HepG2 (cell line): Measurements from ENCODE around the gene UNC5C. TPM values are rescaled to one million over a fixed set of nuclear protein-coding genes. Genes with fewer than 3 reads are reported as not detected.

Source experiments
- ATAC-seq: fragments of 200-7000 bp; cut with Tn5 transposase; 3 replicates; pipeline ENCODE4 v1.9.1; 2020; ENCODE audit warnings: mild to moderate bottlenecking, moderate library complexity
- BruUV-seq: library from RNA; stranded (reverse); fragments of 400-500 nt; replicated peaks from 2 replicates; lab custom pipeline; 2021; lab: Mats Ljungman, UMichigan
- CTCF ChIA-PET: fragments of 300-600 bp; formaldehyde crosslinking; extraction: SDS; loops from one replicate; lab custom pipeline; 2021; ENCODE audit warnings: low total read pairs, inconsistent platforms, low intra/inter-chr PET ratio; lab: Yijun Ruan, JAX
- POLR2A ChIA-PET: fragments of 350-600 bp; sonication (Branson Sonifier 250); formaldehyde crosslinking; loops from one replicate; lab custom pipeline; 2020; ENCODE audit warnings: antibody characterized with exemption, inconsistent platforms; lab: Yijun Ruan, JAX
- DNase-seq: peaks from one replicate; pipeline ENCODE4 v3.0.0-alpha.2; 2015; ENCODE audit warnings: low spot score
- FAIRE-seq: peaks from 3 replicates; lab custom pipeline; 2011; peaks lifted over from hg19 to GRCh38; lab: Jason Lieb, UNC
- H2AFZ ChIP-seq: one replicate; pipeline ENCODE4 v1.6.1; 2011; ENCODE audit warnings: low read length, inconsistent platforms
- H3K27ac ChIP-seq: fragments of 300-600 bp; 3 replicates; pipeline ENCODE4 v1.8.0; 2011; ENCODE audit warnings: mixed run types, mild to moderate bottlenecking, mixed read lengths, low read length, inconsistent platforms; ENCODE audit not compliant: insufficient read depth; ENCODE audit errors: extremely low read length
- H3K27me3 ChIP-seq, 2 experiments: fragments of 200-600 bp in 1 of 2; 2 replicates in 1 of 2; 3 replicates in 1 of 2; pipeline versions ENCODE4 v1.6.0 to v1.8.0; 2011; ENCODE audit warnings: low read length in 2 of 2, mild to moderate bottlenecking in 2 of 2, moderate library complexity in 2 of 2, inconsistent platforms in 1 of 2; ENCODE audit not compliant: insufficient read depth in 2 of 2, control insufficient read depth in 1 of 2
- H3K36me3 ChIP-seq, 2 experiments: fragments of 200-600 bp in 1 of 2; replicated peaks in 1 of 2; 2 replicates in 1 of 2; 3 replicates in 1 of 2; pipeline versions ENCODE4 v1.5.1 to v1.8.0; 2011; ENCODE audit warnings: low read length in 2 of 2, inconsistent platforms in 1 of 2; ENCODE audit not compliant: insufficient read depth in 2 of 2, control insufficient read depth in 1 of 2
- H3K4me1 ChIP-seq: 2 replicates; pipeline ENCODE4 v1.5.1; 2012; ENCODE audit warnings: low read length, inconsistent platforms; ENCODE audit not compliant: insufficient read depth
- H3K4me2 ChIP-seq: 2 replicates; pipeline ENCODE4 v1.6.0; 2011; ENCODE audit warnings: low read depth, low read length, inconsistent platforms
- H3K4me3 ChIP-seq, 3 experiments: fragments of 200-600 bp in 1 of 3; sonication (generic), shearing (Covaris generic) in 1 of 3; replicated peaks in 1 of 3; 2 replicates each; pipeline ENCODE4 v1.5.1; 2011 to 2016; ENCODE audit warnings: low read length in 3 of 3, inconsistent platforms in 2 of 3, low read depth in 2 of 3, mild to moderate bottlenecking in 2 of 3, control low read depth in 1 of 3, mixed read lengths in 1 of 3; ENCODE audit not compliant: insufficient read depth in 1 of 3
- H3K79me2 ChIP-seq: one replicate; pipeline ENCODE4 v1.6.1; 2011; ENCODE audit warnings: low read length, inconsistent platforms; ENCODE audit not compliant: insufficient read depth
- H3K9ac ChIP-seq: 2 replicates; pipeline ENCODE4 v1.6.0; 2011; ENCODE audit warnings: mild to moderate bottlenecking, low read depth, low read length, inconsistent platforms; ENCODE audit not compliant: insufficient read depth
- H3K9me3 ChIP-seq: 2 replicates; pipeline ENCODE4 v1.5.1; 2012; ENCODE audit warnings: mild to moderate bottlenecking, low read length
- H4K20me1 ChIP-seq: 2 replicates; pipeline ENCODE4 v1.6.0; 2011; ENCODE audit warnings: inconsistent platforms, mild to moderate bottlenecking, low read length, moderate library complexity; ENCODE audit not compliant: insufficient read depth
- GABPA ChIP-seq, 2 experiments: IDR thresholded peaks; 2 replicates each; pipeline ENCODE4 v1.6.1; 2011 to 2016; ENCODE audit warnings: low read depth in 2 of 2, low read length in 1 of 2, missing biosample characterization in 1 of 2, missing genetic modification characterization in 1 of 2
- MZF1 ChIP-seq: sonication (generic); formaldehyde crosslinking; IDR thresholded peaks from 2 replicates; pipeline ENCODE4 v1.8.1; 2023; ENCODE audit warnings: mild to moderate bottlenecking, missing genetic modification reagents, borderline replicate concordance
- POLR2AphosphoS2 ChIP-seq: IDR thresholded peaks from 2 replicates; pipeline ENCODE4 v1.6.1; 2011; ENCODE audit warnings: low read depth, low read length, improper control_type of control experiment
- PPARG ChIP-seq: conservative IDR thresholded peaks from 2 replicates; pipeline ENCODE4 v1.6.1; 2016; ENCODE audit warnings: missing biosample characterization, missing genetic modification reagents
- REXO4 ChIP-seq: sonication (generic); formaldehyde crosslinking; IDR thresholded peaks from 2 replicates; pipeline ENCODE4 v1.8.0; 2022; ENCODE audit warnings: missing genetic modification reagents, mild to moderate bottlenecking, borderline replicate concordance
- ZBTB7B ChIP-seq: sonication (generic); formaldehyde crosslinking; IDR thresholded peaks from 2 replicates; pipeline ENCODE4 v1.4.0; 2020; ENCODE audit warnings: missing genetic modification reagents
- ZMYM2 ChIP-seq: sonication (generic); formaldehyde crosslinking; IDR thresholded peaks from 2 replicates; pipeline ENCODE4 v1.8.0; 2022; ENCODE audit warnings: mild to moderate bottlenecking, missing genetic modification reagents
- ZNF180 ChIP-seq: sonication (generic); formaldehyde crosslinking; IDR thresholded peaks from 2 replicates; pipeline ENCODE4 v1.4.0; 2020; ENCODE audit warnings: low read depth, missing genetic modification reagents, borderline replicate concordance
- ZNF34 ChIP-seq: sonication (generic); formaldehyde crosslinking; IDR thresholded peaks from 2 replicates; pipeline ENCODE4 v1.4.0; 2020; ENCODE audit warnings: mild to moderate bottlenecking, missing genetic modification reagents, borderline replicate concordance
- ZNF773 ChIP-seq: sonication (generic); formaldehyde crosslinking; IDR thresholded peaks from 2 replicates; pipeline ENCODE4 v1.4.0; 2020; ENCODE audit warnings: missing genetic modification reagents, borderline replicate concordance
- WGBS: methylation state at CpG from one replicate; pipeline ENCODE4 v1.1.6; 2017; ENCODE audit warnings: low lambda C conversion rate; 5-methylcytosine and 5-hydroxymethylcytosine counted together
- in situ Hi-C: cut with HindIII; loops from 2 replicates; pipeline ENCODE4 v1.10.0; 2017; ENCODE audit warnings: low pct_unique_long_range_greater_than_20kb; ENCODE audit not compliant: extremely low pct_ligation_motif_present
- intact Hi-C: fragments of 100-400 bp; cut with micrococcal nuclease; formaldehyde crosslinking; loops from one replicate; pipeline ENCODE4 v1.10.0; 2022; ENCODE audit not compliant: unreplicated experiment
- polyA plus RNA-seq, 8 experiments: library from polyadenylated mRNA; depleted of rRNA in 3 of 8; stranded (reverse) in 7 of 8; unstranded in 1 of 8; fragments of >200 nt; fragmentation: Illumina TruSeq in 4 of 8; extraction: Trizol in 4 of 8; gene quantifications; 2 replicates each; pipeline versions ENCODE4 v1.2.1 to v1.2.3, GENCODE V29; 2011 to 2016; ENCODE audit warnings: low read depth in 4 of 8, missing spikeins in 1 of 8, mixed read lengths in 1 of 8; ENCODE audit not compliant: insufficient read depth in 1 of 8
- total RNA-seq, 5 experiments: library from RNA; depleted of rRNA; stranded (reverse); fragments of >200 nt; fragmentation: Illumina TruSeq; extraction: Trizol; gene quantifications; 2 replicates each; pipeline ENCODE4 v1.2.3, GENCODE V29; 2016; ENCODE audit warnings: low read depth in 1 of 5
- TF ChIP-seq, protein P1 (sequence below): sonication (generic); formaldehyde crosslinking; IDR thresholded peaks from 2 replicates; pipeline ENCODE4 v1.4.0; 2020; ENCODE audit warnings: missing genetic modification reagents, mild to moderate bottlenecking, borderline replicate concordance
- TF ChIP-seq, protein P2 (sequence below): IDR thresholded peaks from 2 replicates; pipeline ENCODE4 v1.6.1; 2016; ENCODE audit warnings: missing genetic modification reagents, missing compliant biosample characterization
- TF ChIP-seq, protein P3 (sequence below): sonication (generic); formaldehyde crosslinking; IDR thresholded peaks from 2 replicates; pipeline ENCODE4 v1.5.0; 2020; ENCODE audit warnings: missing genetic modification reagents

The UNC5C gene
- total and polyA plus RNA-seq, 2 of the 13 experiments (the other 11 are each of a cell fraction or from before 2014, with no cell fraction given): not detected

DNA sequence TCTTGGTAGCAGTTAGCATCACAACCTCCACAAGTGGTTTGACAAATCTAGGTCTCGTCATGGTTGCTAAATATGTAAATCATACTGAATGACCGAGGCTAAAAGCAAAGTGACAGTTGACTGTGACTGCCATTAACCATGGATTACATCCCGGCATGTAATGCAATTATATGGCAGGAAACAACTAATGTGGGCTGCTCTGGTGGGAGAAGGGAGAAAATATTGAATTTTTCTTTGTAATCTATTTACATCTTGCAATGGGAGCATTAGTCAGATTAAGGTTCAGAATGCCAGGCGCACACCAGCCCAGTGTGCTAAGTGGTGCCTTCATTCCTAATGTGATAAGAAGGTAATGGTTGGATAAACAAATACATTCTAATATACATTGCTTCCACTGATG is 35.8 kb downstream of the UNC5C start:
- no peak overlapping the region for H3K9ac ChIP-seq
- no peaks in the 10 kb centered on the region for H3K79me2 ChIP-seq
- ATAC-seq (no peak), FAIRE-seq (no peak), DNase-seq (no peak)
- no peak overlapping the region for H3K27ac ChIP-seq
- ChIA-PET CTCF (no interaction called here), POLR2A (no interaction called here)
- no peaks in the 10 kb centered on the region for H3K27me3 ChIP-seq
- no peaks in the 10 kb centered on the region for H3K36me3 ChIP-seq
- no peaks in the 10 kb centered on the region for H3K9me3 ChIP-seq
- no peak overlapping the region for H2AFZ ChIP-seq
- in situ Hi-C loops (no loop called here), intact Hi-C loops (loop anchor here (5.0 kb wide), 1 partner anchor 346 kb away; no protein-coding TSS in a partner anchor)
- H4K20me1 ChIP-seq: no peaks in the 10 kb centered on the region
- BruUV-seq: no TSS peak
- no peak overlapping the region for H3K4me2 ChIP-seq
- TF ChIP-seq ZNF180 (CRISPR knock-in tag): no peak
- TF ChIP-seq, protein P1, sequence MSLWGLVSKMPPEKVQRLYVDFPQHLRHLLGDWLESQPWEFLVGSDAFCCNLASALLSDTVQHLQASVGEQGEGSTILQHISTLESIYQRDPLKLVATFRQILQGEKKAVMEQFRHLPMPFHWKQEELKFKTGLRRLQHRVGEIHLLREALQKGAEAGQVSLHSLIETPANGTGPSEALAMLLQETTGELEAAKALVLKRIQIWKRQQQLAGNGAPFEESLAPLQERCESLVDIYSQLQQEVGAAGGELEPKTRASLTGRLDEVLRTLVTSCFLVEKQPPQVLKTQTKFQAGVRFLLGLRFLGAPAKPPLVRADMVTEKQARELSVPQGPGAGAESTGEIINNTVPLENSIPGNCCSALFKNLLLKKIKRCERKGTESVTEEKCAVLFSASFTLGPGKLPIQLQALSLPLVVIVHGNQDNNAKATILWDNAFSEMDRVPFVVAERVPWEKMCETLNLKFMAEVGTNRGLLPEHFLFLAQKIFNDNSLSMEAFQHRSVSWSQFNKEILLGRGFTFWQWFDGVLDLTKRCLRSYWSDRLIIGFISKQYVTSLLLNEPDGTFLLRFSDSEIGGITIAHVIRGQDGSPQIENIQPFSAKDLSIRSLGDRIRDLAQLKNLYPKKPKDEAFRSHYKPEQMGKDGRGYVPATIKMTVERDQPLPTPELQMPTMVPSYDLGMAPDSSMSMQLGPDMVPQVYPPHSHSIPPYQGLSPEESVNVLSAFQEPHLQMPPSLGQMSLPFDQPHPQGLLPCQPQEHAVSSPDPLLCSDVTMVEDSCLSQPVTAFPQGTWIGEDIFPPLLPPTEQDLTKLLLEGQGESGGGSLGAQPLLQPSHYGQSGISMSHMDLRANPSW (CRISPR knock-in tag): no peak
- no peak for TF ChIP-seq ZMYM2 (CRISPR knock-in tag)
- TF ChIP-seq, protein P2, sequence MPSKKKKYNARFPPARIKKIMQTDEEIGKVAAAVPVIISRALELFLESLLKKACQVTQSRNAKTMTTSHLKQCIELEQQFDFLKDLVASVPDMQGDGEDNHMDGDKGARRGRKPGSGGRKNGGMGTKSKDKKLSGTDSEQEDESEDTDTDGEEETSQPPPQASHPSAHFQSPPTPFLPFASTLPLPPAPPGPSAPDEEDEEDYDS (CRISPR knock-in tag): no peak
- no peak for TF ChIP-seq ZNF34 (CRISPR knock-in tag)
- no peak for TF ChIP-seq REXO4
- TF ChIP-seq, protein P3, sequence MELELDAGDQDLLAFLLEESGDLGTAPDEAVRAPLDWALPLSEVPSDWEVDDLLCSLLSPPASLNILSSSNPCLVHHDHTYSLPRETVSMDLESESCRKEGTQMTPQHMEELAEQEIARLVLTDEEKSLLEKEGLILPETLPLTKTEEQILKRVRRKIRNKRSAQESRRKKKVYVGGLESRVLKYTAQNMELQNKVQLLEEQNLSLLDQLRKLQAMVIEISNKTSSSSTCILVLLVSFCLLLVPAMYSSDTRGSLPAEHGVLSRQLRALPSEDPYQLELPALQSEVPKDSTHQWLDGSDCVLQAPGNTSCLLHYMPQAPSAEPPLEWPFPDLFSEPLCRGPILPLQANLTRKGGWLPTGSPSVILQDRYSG (CRISPR knock-in tag): no peak
- TF ChIP-seq GABPA (IDR thresholded peaks at IDR 0.05; ENCODE audit: low read depth, low read length): no peak
- TF ChIP-seq GABPA (CRISPR knock-in tag; IDR thresholded peaks at IDR 0.05; ENCODE audit: low read depth): no peak
- no peak for TF ChIP-seq MZF1
- no peak for TF ChIP-seq ZBTB7B
- no peak for TF ChIP-seq ZNF773 (CRISPR knock-in tag)
- no peak for TF ChIP-seq PPARG (CRISPR knock-in tag)
- no peak for TF ChIP-seq POLR2AphosphoS2
- 12% methylated on average over 4 of the region's 4 CpGs for WGBS
- H3K4me1 ChIP-seq: no peaks in the 10 kb centered on the region
- no peak overlapping the region for H3K4me3 ChIP-seq
